HG02852 (cell line): Measurements from ENCODE around the gene CEP72.
A peak's percentile ranks its signal among the peaks of the same experiment; 100 is the strongest.
"Not testable (repeated sequence)": the region's sequence is repeated elsewhere in the genome, so short reads cannot be mapped to it uniquely, and the experiment has no call there.

Experiments used
- ATAC-seq: cut with Tn5 transposase; IDR thresholded peaks from one replicate; pipeline ENCODE4 v1.9.1; 2021; ENCODE audit warnings: mild to moderate bottlenecking, moderate library complexity; ENCODE audit not compliant: unreplicated experiment

CEP72 gene

GRCh38 chr5:680836-681235 is 68.7 kb downstream of the CEP72 start:
- ATAC-seq, result not testable (repeated sequence)

GRCh38 chr5:681317-682191 is 69.4 kb downstream of the CEP72 start:
- ATAC-seq, result not testable (repeated sequence)

GRCh38 chr5:682216-682615 is 70.1 kb downstream of the CEP72 start:
- not testable (repeated sequence) for ATAC-seq

GRCh38 chr5:682651-683358 is 70.7 kb downstream of the CEP72 start:
- not testable (repeated sequence) for ATAC-seq

DNA sequence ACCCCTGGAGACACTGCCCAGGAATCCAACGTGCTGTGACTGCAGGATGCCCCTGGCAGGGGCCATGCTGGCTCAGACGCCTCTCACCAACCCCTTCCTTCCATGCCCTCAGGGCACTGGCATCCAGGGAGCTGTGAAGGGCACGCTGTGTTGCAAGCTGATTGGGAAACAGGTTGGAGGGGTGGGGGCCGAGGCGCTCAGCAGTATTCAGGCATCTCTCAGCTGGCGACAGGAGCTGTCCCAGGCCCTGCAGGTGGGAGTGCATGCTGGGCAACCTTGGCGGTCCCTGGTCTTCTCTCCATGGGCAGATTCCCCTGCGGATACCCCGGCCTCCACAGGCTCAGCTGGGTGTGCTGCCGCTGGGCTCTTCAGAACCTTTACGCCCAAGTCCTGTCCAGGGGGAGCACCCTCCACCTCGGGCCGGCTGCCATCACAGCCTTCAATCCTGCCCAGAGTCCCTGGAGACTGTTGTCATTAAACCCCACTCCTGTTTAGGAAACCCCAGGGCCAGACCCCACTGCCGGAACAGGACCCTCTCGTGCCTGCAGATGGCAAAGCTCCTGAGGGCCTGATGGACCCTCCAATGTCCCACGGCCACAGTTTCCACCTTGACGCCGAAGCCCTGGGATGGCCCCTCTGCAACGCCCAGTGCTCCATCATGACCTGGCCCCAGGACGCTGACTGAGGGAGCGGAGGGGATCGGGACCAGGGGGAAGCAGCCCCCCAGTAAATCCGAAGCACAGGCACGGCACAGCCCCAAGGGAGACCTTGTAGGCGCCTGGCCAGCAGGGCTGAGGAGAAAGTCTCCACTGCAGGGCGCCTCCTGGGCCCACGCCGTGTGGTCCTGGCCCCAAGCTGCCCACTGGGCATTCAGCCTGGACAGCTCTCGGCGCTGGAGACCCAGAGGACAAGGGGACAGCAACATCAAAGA is 71.7 kb downstream of the CEP72 start:
- no peak for ATAC-seq

DNA sequence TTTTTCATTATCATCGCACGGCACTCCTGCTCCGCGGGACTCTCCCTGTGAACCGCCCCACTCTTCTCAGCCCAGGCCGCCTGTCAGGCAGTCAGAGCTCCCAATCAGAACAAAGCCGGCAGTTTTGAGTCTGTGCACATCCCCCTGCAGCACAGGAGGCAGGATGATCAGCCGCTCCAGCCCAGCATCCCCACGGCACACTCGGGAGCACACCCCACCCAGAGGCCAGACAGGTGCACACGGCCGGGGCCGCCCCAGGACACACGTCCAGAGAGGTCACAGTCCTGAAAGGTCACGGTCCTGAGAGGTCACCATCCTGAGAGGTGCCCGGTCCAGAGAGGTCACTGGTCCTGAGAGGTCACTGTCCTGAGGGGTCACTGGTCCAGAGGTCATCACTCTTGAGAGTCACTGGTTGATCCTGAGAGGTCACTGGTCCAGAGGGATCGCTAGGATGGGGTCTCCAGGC is 72.6 kb downstream of the CEP72 start:
- ATAC-seq, result no peak

DNA sequence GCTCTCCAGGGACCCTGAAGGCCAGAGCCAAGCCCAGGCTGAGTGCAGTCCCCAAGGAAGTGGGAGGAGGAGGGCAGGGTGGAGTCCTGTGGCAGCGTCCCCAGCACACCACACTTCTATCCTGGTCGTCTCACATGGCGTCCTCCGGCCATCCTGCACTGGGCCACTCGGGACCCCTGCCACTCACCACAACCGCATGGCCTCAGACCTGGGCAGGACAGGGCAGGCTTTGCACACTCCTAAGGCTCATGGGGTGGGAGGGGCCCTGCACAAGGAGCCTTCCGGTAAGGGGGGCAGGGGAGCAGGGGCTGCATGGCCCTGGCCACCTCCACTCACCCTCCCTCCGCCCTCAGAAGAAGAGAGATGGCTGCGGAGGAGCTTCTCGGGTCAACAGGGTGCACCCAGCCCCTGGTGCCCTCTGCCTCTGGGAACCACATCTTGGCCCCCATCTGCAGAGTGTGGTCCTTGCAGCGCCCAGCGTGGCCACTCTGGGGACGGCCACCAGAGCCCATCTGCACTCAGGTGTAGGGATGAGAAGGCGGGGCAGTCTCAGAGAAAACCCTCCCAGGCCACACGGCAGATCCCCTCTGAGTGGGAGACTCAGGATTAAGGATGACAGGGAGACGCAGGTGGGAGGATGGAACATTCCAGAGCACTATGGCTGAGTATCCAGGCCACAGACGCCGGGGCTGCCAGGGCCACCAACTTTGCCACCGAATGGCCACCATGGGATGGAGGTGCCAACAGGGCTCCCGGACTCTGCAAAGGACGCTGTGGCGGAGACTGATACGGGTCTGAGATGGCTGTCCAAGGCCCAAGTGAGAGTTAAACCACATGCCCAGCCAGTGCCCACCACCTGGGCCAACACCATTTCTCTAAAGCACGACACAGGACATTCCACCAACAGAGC is 73.4 kb downstream of the CEP72 start:
- no peak for ATAC-seq

DNA sequence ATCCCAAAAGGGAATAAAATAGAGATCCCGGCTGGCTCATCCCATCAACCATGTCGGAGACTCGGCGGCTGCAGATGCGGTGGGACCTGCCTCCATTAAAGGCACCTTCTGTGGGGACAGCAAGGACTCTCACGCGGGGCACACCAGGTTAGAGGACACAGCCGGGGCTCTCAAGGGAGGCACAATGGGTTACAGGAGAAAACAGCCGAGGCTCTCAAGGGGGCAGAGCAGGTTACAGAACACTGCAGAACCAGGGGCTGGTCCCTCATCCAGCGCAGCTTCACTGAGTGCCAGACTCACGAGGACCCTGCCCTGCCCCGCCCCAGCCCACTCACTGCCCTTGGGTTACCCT is 74.0 kb downstream of the CEP72 start:
- not testable (repeated sequence) for ATAC-seq

GRCh38 chr5:686936-687335 is 74.8 kb downstream of the CEP72 start:
- ATAC-seq, result not testable (repeated sequence)

DNA sequence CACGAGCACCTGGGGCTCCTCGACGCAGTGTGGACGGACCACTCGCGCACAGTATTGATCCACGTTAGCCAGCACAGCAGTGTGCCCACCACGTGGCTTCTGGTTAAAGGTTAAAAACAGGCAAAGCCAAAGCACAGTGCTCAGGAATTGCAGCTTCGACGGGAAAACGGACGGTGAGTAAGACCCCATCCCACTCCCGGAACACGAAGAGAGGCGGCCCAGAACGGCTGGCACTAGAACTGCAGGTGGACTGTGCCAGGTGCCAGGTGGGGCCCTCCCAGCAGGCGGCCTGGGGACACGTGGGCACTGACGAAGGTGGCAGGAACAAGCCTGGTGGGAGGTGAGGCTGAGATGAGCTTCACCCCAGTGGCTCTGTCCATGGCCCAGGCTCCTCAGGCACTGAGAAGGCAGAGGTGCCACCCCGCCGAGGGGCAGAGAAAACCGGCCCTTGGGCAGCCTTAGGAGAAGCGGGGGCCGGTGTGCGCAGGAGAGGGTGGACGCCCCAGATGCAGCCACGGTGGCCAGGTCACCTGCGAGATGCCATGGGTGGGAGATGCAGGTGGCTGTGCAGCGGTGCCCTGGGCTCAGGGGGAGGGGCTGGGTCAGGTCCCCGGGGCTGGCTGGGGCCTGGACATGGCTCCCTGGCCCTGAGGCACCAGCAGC is 76.3 kb downstream of the CEP72 start:
- not testable (repeated sequence) for ATAC-seq

DNA sequence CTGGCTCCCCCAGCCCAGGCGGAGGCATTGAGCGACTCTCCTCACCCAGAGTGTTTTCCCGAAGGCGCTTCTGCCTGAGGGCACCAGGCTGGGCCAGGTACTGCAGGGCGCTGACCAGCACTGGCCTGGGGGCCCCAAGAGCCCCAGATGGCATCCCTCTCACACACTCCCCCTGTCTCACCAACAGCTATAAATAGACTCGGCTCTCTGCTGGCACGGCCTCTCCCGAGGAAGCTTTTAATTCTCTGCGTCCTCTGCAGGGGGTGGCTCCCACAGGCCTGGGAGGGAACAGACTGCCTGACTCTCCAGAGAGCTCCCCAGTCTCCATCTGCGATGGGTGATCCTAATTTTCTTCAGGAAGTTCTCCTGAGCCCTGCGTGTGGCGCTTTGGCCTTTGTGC is 78.2 kb downstream of the CEP72 start:
- ATAC-seq, result not testable (repeated sequence)

- ATAC-seq, result not testable (repeated sequence)
Observed at GRCh38 chr5:691049-691448, 78.9 kb downstream of the CEP72 start.

GRCh38 chr5:691817-692528 is 79.8 kb downstream of the CEP72 start:
- ATAC-seq, result no peak

DNA sequence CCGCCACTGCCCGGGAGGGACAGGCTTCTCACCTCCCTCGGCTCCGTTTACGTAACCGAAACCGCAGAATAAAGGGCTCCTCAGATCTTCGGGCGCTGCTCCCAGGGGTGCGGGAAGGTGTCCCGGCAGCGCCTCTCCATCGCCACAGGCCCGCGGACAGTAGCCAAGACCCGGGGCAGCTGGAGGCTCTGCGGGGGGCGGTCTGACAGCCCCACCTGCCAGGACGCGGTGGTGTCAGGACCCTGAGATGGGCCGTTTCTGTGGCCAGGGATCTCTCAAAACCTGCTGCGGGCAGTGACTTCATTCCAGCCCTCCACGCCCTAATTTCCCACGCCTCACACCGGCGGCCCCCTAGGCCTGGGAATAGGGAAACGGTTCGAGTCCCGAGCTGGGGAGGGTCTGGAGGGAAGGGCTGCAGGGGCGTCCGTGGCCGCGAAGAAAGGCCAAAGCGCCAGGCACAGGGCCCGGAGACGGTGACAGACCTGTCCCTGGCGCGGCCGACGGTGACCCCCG is 80.4 kb downstream of the CEP72 start:
- peak; percentile 12 for ATAC-seq

DNA sequence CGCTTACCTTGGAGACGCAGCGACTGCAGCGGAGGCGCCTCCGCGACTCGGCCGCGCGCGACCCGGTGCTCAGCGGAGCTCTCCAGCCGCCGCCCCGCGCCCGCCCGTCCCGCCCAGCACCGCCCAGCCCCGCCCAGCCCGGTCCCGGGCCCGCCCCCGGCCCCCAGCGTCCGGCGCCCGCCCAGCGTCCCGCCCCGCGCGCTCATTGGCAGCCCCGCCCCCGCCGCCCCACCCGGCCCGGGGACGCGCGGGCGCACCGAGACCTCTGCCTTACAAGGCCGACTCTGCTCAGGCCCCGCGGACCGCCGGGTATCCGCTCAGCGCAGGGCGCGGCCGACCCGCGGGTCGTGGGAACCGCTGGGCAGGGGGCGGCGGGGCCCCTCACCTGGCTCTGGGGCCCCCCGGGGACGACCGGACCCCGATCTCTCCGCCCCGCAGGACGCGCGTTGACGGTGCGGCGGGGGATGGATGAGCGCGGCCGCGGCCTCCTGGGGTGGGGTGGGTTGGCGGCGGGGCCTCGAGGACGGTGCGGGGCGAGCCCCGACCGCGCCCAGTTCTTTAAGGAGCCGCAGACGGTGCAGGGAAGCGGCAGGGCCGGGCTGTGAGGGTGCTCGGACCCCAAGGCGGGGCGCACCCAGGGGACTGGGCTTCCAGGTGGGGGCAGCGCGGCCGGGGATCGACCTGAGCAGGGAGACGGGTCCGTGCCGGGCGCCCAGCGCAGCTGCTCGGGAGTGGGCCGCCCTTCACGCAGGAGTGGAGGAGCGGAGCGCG is 81.3 kb downstream of the CEP72 start, which contains the start of gene TPPP:
Gene TPPP (minus strand): TSS at position 82 of the 771 bp plus-strand sequence. CDS start 15,292 bp downstream, outside the sequence.
- ATAC-seq, result peak; percentile 64

DNA sequence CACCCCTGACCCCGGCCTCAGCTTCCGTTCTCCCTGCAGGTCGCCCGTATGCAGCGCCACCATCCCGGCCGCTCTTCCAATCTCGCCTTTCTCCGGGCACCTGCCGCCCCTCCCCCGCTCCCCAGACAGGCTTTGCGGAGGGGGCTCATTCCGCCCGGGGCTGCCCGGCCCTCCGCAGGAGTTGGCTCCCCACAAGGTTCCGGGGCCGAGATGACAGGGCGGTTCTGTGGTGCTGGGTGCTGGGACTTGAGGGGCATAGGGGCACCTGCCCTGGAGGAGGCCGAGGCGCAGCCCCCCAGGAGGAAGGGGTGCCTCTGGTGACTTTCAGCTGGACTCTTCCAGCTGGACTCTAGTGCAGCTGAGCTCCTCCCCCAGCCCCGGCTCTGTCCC is 81.9 kb downstream of the CEP72 start:
- ATAC-seq, result peak; percentile 20

DNA sequence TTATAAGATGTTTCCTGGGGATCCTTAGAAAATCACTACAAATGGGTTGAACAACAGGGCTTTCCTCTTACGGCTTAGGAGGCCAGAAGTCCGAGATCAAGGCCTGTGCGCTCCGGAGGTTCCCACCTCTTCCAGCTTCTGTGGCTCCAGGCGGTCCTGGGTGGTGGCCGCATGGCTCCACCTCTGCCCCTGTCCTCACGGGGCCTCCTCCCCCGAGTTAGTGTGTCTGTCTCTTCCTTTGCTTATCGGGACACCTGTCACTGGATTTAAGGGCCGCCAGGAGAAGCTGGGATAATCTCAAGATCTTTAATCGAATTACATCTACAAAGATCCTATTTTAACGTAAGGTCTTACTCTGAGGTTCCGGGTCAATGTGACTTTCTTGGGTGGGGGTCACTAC is 83.3 kb downstream of the CEP72 start:
- not testable (repeated sequence) for ATAC-seq

GRCh38 chr5:696191-696590 is 84.1 kb downstream of the CEP72 start:
- ATAC-seq, result not testable (repeated sequence)
